Sciatic nerve (tissue), 2 donors: ENCODE measurements around the gene KIF25. TPM values are rescaled to one million over a fixed set of nuclear protein-coding genes. Genes with fewer than 3 reads are reported as not detected.

Experiments
- ATAC-seq: fragments of 200-7000 bp; cut with Tn5 transposase; one replicate; pipeline ENCODE4 v1.9.1; 2020; ENCODE audit warnings: mild to moderate bottlenecking, moderate library complexity
- DNase-seq: peaks from one replicate; pipeline ENCODE4 v3.0.0-alpha.2; 2020; ENCODE audit warnings: low spot score
- intact Hi-C: fragments of 100-400 bp; cut with DNase I; formaldehyde crosslinking; loops from one replicate; pipeline ENCODE4 v1.14.2; 2022
- total RNA-seq: library from RNA; stranded (reverse); fragmentation: NEBNext Ultra II Directional; extraction: Animal tissue kit (Norgen Biotek cat#: 25700); gene quantifications from one replicate; pipeline ENCODE4 v1.2.1, GENCODE V29; 2021
- donor health status: DM: no; HTN: no; CAD: no.
- donor health status: DM: no; HTN: no; CAD: no.

The KIF25 gene
- total RNA-seq, 1 donor from 2014 or later: 1.6 TPM

DNA sequence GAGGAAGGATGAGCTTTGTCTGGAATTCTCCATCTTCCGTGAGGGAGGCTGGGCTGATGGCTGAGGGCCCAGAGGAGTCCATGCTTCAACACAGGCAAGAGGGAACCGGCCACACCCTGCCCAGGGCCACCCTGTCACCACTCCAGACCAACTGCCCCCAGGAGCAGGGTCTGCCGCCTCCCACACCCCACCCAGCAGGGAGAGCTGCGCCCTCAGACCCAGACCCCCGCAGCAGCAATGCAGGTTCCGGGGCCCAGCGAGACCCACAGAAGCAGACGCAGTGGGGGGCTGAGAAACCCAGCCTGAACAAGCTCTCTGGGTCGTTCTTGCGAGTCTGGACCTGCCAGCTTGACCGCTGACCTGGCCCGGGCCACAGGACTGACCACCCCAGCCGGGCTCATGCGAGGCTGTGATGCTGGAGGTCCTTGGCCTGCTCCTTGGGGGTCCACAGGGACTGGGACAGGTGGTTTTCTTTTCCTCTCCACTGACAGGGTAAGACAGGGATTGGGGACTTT lies 56.5 kb downstream of the KIF25 start:
- ATAC-seq: no peak
- no peak for DNase-seq
- intact Hi-C loops: loop anchor here (10.0 kb wide), 1 partner anchor 71 kb away; no protein-coding TSS in a partner anchor

DNA sequence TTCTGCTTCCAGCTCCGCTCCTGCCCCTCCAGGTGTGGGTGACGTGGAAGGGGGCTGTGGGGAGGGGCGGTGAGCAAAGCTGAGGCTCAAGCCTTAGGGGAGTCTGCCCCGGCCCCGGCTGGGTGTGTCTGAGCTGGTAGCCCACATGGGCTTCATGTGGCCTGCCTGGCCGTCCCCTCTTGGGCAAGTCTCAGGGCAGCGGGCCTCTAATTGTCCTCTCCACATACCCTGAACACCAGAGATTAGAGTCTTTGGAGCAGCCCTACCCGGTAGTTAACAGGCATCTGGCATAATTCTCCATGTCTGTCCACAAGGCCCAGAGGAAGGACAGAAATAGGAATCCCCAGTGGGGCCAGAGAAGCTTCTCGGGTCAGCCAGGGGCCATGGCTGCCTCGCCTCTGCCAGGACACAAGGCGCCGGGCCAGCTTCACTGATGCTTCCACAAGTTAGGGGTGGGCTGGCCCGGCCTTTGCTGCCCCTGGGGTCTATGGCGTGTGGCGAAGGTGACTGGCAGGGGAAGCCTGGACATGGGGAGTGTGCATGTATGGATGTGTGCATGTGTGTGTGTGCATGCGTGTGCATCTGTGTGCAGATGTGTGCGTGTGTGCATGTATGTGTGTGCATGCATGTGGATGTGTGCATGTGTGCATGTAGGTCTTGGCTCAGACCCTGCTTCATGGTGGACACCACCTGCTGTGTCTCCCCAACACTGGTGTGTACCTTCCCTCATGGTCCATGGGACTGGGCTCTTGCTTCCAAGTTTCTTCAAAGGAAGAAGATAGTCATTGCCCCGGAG lies 57.5 kb downstream of the KIF25 start:
- intact Hi-C loops: loop anchor here (10.0 kb wide), 1 partner anchor 70 kb away; no protein-coding TSS in a partner anchor
- ATAC-seq (no peak), DNase-seq (no peak)

GRCh38 chr6:168055696-168056489 lies 58.4 kb downstream of the KIF25 start:
- ATAC-seq (no peak), DNase-seq (no peak)
- intact Hi-C loops: loop anchor here (10.0 kb wide), 1 partner anchor 69 kb away; no protein-coding TSS in a partner anchor

GRCh38 chr6:168056892-168057527 lies 59.5 kb downstream of the KIF25 start:
- ATAC-seq: no peak
- intact Hi-C loops: loop anchor here (10.0 kb wide), 1 partner anchor 68 kb away; no protein-coding TSS in a partner anchor
- no peak for DNase-seq

DNA sequence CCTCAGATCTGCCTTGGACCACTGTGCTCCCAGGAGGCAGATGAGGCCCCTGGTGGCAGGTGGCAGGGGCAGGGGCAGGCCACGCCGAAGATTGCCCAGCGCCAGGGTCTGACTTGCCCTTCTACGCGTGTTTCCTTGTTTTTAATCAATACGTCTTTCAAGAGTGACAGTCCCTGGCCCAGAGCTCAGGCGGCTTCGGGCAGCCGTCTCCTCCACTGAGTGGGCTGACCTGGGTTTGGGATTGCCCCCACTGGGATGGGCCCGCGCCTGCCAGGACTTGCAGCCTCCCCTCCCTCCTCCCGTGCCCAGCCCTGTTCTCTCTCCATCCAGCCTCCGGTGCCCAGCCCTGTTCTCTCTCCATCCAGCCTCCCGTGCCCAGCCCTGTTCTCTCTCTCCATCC lies 60.4 kb downstream of the KIF25 start:
- intact Hi-C loops: loop anchor here (10.0 kb wide), 1 partner anchor 67 kb away; no protein-coding TSS in a partner anchor
- no peak for DNase-seq
- no peak for ATAC-seq

DNA sequence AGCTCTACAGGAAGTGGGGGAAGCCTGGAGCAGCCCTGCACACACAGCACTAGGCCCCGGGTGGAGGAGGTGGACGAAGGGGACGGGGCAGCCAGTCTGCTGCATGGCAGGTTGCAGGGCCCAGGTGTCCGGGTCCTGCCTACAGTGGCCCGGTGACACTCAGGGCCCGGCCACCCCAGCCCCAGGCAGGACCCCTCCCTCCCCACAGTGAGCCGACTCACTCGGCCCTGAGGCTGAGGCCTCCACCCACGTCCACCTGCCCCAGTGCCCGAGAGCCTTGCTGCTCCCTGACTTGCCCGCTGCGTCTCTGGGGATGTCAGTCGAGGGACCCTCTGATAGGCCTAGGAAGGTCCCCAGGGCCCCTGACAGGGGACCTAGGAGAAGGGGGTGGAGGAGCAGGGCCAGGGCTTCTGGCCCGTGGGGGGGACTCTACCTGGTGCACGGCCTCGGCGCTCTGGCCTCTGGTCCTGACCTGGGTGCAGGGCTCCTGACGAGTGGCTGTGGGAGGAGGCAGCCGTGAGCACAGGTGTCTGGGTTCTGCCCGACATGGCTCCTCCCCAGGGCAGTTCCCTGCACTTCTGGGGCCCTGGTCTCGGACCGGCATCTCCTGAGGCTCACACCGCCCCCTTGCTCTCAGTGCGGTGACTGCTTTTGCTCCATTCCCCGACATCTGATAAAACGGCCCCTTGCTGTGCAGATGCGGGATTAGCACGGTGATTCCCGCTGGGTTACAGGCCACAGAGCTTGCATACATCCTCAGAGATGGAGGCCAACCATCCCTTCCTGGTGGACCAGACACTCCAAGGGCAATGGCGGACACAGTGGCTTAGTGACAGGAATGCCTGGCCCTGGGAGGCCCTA lies 61.5 kb downstream of the KIF25 start:
- intact Hi-C loops: loop anchor here (10.0 kb wide), 1 partner anchor 66 kb away; no protein-coding TSS in a partner anchor
- DNase-seq (no peak), ATAC-seq (no peak)

DNA sequence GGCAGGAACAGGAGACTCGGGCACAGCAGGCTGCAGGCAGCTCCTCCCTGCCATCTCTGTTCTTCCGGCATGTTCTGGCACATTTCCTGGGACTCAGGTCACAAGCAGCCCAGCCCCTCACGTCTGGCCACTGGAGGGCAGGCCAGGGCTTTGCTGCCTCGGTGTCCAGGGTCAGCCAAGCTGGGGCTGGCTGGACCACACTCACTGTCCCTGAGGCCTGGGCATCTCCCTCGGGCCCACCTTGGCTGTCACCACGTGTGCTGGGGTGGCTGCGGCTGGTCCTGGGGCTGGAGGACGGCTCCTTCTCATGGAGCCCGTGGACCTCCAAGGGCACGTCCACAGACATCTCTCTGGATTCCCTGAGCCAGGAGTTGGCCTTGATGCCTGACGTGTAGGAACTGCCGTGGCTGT lies 63.1 kb downstream of the KIF25 start:
- ATAC-seq: peak; percentile 66

GRCh38 chr6:168061269-168062210 lies 64.1 kb downstream of the KIF25 start:
- intact Hi-C loops: no loop called here
- no peak for ATAC-seq
- no peak for DNase-seq

More for the DNA sequence above, 63.1 kb downstream of the KIF25 start:
- peak; percentile 79 for DNase-seq
- intact Hi-C loops: no loop called here

- DNase-seq (no peak), ATAC-seq (no peak)
- intact Hi-C loops: no loop called here
These were observed 65.1 kb downstream of the KIF25 start for GRCh38 chr6:168062346-168063289.

DNA sequence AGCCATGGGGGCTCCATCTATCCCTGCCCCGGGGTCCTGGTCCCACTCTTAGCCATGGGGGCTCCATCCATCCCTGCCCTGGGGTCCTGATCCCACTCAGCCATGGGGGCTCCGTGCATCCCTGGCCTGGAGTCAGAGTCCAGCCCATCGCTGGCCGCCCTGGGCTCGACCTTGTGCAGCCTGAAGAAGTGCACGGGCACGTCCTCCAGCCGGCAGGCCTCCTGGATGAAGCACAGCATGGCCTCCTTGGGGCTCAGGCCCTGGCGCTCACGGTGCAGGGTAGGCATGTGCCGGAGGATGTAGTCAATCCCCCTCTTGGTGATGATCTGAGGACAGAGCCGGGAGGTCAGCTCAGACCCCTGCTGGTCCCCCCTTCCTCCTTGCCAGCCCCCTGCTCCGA lies 66.0 kb downstream of the KIF25 start:
- DNase-seq (no peak), ATAC-seq (no peak)
- intact Hi-C loops: no loop called here

GRCh38 chr6:168064226-168064807 lies 66.8 kb downstream of the KIF25 start:
- DNase-seq: no peak
- no peak for ATAC-seq
- intact Hi-C loops: no loop called here

DNA sequence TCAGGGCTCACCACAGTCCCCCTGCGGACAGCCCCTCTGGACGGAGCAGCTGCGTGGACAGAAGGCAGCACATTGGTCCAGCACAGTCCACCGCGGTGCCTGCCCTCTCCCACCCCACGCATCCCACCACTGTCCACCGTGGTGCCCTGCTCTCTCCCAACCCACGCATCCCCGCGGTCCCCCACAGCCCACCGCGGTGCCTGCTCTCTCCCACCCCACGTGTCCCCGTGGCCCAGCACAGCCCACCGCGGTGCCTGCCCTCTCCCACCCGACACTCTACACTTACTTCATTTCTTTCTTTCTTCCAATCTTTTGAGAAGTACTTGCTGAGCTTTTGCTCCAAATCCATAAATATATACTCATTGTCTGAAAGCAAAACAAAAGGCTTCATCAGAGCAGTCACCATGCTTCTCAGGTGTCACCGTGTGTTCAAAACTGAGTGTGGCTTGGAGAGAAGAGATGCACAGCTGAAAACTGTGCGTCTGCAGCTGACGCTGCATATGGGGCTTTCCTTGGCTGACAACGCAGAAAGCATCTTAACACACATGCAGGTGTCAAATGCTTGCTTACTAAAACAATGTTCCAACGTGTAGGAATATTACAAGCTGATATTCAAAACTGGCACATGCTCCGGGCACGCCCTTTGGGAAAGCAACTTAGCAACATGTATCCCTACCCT lies 69.7 kb downstream of the KIF25 start:
- DNase-seq: no peak
- intact Hi-C loops: no loop called here
- no peak for ATAC-seq

- intact Hi-C loops: no loop called here
- no peak for ATAC-seq
- DNase-seq: no peak
These were observed 73.3 kb downstream of the KIF25 start for GRCh38 chr6:168070804-168071203.

DNA sequence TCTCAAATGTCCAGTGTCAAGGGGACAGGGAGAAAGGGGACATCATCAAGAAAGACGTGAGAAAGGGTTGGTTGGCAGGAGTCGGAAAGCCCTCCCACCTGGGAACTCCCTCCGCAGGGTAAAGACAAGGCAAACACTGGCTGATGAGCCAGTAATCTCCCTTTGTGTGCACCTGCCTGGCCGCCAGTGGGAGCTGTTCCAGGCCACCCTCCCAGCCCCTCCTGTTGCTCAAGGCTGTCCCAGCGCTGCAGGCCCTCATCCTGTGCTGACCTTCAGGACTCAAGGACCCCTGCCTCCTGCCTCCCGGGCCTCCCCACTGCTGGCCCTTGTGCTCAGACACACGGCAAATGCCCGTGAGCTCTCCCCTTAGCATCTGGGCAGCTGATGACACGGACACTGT lies 74.1 kb downstream of the KIF25 start:
- intact Hi-C loops: no loop called here
- DNase-seq (no peak), ATAC-seq (peak; percentile 4)

DNA sequence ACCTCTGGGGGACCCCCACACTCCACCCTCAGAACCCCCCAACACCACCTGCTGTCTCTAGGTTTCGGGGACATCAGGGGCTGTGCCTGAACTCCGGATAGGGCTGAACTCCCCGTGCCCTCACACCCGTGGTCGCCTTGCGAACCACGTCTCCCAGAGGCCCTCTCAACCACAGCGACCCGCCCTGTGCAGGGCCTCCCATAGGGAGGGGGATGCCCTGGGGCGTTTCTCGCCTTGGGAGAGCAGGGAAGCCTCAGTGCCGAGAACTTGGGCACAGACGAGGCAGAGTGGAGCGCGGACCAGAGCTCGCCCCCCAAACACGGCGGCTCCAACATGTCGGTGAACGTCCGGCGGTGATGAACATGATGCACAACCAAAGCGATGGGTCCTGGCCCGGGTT lies 74.8 kb downstream of the KIF25 start:
- DNase-seq (no peak), ATAC-seq (peak; percentile 21)
- intact Hi-C loops: no loop called here
